Suprapubic skin (tissue), 4 donors: ENCODE measurements around the gene BROX.
"Not testable (repeated sequence)": the region's sequence is repeated elsewhere in the genome, so short reads cannot be mapped to it uniquely, and the experiment has no call there.

Experiments used
- POLR2A ChIP-seq, 2 donors: fragments of 450-650 bp; IDR thresholded peaks; one replicate each; pipeline ENCODE4 v1.6.1; 2017; ENCODE audit warnings: antibody characterized with exemption in 2 of 2, mild to moderate bottlenecking in 2 of 2, moderate library complexity in 2 of 2
- POLR2AphosphoS5 ChIP-seq, 3 donors: sonication (generic); formaldehyde crosslinking; IDR thresholded peaks; one replicate each; pipeline ENCODE4 v1.6.1; 2017; ENCODE audit warnings: antibody characterized with exemption in 3 of 3
- TF ChIP-seq, protein P1 (sequence below), 2 donors: fragments of 200-600 bp in 1 of 2; fragments of 450-650 bp in 1 of 2; sonication (generic) in 1 of 2; IDR thresholded peaks; one replicate each; pipeline ENCODE4 v1.5.1; 2016 to 2019; ENCODE audit warnings: antibody characterized with exemption in 2 of 2, mild to moderate bottlenecking in 1 of 2, moderate library complexity in 1 of 2

GRCh38 chr1:222668184-222668583, 44.2 kb upstream of the BROX start:
- not testable (repeated sequence) for TF ChIP-seq POLR2AphosphoS5, POLR2A (IDR thresholded peaks at IDR 0.05)
- TF ChIP-seq, protein P1, sequence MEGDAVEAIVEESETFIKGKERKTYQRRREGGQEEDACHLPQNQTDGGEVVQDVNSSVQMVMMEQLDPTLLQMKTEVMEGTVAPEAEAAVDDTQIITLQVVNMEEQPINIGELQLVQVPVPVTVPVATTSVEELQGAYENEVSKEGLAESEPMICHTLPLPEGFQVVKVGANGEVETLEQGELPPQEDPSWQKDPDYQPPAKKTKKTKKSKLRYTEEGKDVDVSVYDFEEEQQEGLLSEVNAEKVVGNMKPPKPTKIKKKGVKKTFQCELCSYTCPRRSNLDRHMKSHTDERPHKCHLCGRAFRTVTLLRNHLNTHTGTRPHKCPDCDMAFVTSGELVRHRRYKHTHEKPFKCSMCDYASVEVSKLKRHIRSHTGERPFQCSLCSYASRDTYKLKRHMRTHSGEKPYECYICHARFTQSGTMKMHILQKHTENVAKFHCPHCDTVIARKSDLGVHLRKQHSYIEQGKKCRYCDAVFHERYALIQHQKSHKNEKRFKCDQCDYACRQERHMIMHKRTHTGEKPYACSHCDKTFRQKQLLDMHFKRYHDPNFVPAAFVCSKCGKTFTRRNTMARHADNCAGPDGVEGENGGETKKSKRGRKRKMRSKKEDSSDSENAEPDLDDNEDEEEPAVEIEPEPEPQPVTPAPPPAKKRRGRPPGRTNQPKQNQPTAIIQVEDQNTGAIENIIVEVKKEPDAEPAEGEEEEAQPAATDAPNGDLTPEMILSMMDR (IDR thresholded peaks at IDR 0.05) = not testable (repeated sequence)
